ENCODE results near the gene AOC3. TPM values are rescaled to one million over a fixed set of nuclear protein-coding genes. Genes with fewer than 3 reads are reported as not detected.

AOC3 gene
- total and polyA plus RNA-seq, 2 of the 8 experiments (the other 6 are each of a cell fraction or from before 2014, with no cell fraction given): 2.5 to 2.7 TPM

DNA sequence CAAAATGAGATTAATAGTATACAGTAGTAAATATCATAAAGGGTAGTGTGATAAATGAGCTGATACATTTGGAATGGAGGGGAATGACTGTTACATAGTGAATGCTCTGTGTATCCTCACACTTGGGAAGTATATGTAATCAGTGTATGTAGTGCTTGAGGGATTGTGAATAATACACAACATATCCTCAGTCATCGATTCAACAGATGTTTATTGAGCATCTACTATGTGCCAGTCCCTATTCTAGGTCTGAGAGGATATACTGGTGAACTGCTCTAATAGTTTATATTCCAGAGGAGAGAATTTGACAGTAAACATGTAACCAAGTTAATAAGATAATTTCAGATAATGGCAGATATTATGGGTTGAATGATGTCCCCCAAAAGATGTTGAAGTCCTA lies 23.5 kb upstream of the AOC3 start (continued):
- TF ChIP-seq, protein P1, sequence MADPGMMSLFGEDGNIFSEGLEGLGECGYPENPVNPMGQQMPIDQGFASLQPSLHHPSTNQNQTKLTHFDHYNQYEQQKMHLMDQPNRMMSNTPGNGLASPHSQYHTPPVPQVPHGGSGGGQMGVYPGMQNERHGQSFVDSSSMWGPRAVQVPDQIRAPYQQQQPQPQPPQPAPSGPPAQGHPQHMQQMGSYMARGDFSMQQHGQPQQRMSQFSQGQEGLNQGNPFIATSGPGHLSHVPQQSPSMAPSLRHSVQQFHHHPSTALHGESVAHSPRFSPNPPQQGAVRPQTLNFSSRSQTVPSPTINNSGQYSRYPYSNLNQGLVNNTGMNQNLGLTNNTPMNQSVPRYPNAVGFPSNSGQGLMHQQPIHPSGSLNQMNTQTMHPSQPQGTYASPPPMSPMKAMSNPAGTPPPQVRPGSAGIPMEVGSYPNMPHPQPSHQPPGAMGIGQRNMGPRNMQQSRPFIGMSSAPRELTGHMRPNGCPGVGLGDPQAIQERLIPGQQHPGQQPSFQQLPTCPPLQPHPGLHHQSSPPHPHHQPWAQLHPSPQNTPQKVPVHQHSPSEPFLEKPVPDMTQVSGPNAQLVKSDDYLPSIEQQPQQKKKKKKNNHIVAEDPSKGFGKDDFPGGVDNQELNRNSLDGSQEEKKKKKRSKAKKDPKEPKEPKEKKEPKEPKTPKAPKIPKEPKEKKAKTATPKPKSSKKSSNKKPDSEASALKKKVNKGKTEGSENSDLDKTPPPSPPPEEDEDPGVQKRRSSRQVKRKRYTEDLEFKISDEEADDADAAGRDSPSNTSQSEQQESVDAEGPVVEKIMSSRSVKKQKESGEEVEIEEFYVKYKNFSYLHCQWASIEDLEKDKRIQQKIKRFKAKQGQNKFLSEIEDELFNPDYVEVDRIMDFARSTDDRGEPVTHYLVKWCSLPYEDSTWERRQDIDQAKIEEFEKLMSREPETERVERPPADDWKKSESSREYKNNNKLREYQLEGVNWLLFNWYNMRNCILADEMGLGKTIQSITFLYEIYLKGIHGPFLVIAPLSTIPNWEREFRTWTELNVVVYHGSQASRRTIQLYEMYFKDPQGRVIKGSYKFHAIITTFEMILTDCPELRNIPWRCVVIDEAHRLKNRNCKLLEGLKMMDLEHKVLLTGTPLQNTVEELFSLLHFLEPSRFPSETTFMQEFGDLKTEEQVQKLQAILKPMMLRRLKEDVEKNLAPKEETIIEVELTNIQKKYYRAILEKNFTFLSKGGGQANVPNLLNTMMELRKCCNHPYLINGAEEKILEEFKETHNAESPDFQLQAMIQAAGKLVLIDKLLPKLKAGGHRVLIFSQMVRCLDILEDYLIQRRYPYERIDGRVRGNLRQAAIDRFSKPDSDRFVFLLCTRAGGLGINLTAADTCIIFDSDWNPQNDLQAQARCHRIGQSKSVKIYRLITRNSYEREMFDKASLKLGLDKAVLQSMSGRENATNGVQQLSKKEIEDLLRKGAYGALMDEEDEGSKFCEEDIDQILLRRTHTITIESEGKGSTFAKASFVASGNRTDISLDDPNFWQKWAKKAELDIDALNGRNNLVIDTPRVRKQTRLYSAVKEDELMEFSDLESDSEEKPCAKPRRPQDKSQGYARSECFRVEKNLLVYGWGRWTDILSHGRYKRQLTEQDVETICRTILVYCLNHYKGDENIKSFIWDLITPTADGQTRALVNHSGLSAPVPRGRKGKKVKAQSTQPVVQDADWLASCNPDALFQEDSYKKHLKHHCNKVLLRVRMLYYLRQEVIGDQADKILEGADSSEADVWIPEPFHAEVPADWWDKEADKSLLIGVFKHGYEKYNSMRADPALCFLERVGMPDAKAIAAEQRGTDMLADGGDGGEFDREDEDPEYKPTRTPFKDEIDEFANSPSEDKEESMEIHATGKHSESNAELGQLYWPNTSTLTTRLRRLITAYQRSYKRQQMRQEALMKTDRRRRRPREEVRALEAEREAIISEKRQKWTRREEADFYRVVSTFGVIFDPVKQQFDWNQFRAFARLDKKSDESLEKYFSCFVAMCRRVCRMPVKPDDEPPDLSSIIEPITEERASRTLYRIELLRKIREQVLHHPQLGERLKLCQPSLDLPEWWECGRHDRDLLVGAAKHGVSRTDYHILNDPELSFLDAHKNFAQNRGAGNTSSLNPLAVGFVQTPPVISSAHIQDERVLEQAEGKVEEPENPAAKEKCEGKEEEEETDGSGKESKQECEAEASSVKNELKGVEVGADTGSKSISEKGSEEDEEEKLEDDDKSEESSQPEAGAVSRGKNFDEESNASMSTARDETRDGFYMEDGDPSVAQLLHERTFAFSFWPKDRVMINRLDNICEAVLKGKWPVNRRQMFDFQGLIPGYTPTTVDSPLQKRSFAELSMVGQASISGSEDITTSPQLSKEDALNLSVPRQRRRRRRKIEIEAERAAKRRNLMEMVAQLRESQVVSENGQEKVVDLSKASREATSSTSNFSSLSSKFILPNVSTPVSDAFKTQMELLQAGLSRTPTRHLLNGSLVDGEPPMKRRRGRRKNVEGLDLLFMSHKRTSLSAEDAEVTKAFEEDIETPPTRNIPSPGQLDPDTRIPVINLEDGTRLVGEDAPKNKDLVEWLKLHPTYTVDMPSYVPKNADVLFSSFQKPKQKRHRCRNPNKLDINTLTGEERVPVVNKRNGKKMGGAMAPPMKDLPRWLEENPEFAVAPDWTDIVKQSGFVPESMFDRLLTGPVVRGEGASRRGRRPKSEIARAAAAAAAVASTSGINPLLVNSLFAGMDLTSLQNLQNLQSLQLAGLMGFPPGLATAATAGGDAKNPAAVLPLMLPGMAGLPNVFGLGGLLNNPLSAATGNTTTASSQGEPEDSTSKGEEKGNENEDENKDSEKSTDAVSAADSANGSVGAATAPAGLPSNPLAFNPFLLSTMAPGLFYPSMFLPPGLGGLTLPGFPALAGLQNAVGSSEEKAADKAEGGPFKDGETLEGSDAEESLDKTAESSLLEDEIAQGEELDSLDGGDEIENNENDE (IDR thresholded peaks at IDR 0.05; ENCODE audit: insufficient replicate concordance, low read length): no peak
- TF ChIP-seq, protein P2, sequence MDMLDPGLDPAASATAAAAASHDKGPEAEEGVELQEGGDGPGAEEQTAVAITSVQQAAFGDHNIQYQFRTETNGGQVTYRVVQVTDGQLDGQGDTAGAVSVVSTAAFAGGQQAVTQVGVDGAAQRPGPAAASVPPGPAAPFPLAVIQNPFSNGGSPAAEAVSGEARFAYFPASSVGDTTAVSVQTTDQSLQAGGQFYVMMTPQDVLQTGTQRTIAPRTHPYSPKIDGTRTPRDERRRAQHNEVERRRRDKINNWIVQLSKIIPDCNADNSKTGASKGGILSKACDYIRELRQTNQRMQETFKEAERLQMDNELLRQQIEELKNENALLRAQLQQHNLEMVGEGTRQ (IDR thresholded peaks at IDR 0.05; ENCODE audit: low read length): no peak
- no peak for TF ChIP-seq SP4 (IDR thresholded peaks at IDR 0.05; ENCODE audit: low read length)
- no peak for TF ChIP-seq PHF8 (conservative IDR thresholded peaks at IDR 0.05; ENCODE audit: low read depth, low read length)
- TF ChIP-seq RXRA (IDR thresholded peaks at IDR 0.05; ENCODE audit: insufficient read depth, low read depth, low read length): no peak
- TF ChIP-seq KDM4A (IDR thresholded peaks at IDR 0.05; ENCODE audit: low read depth, low read length, severe bottlenecking): no peak

Measured in H1 (cell line).